ENCODE measurements around the gene SLC35A4.

Gene SLC35A4

GRCh38 chr5:140565024-140565779, 574 bp downstream of the SLC35A4 start:
- no peak for TF ChIP-seq CTCF (IDR thresholded peaks at IDR 0.05; ENCODE audit: control extremely low read depth, extremely low read depth, low read depth, missing control alignments)
- POLR2A ChIA-PET, result interaction anchor here (1.4 to 3.3 kb wide), 2 partner anchors 17 to 82 kb away, joined by 7 to 18 read pairs; partner anchors contain the start of genes EIF4EBP3, IK and NDUFA2
- CTCF ChIA-PET, result interaction anchor here (0.6 to 5.9 kb wide), 4 partner anchors 12 to 202 kb away, joined by 3 to 25 read pairs (median 4); no protein-coding TSS in a partner anchor
- no peak for DNase-seq (ENCODE audit: extremely low spot score)

- DNase-seq (ENCODE audit: extremely low spot score), result no peak
- CTCF ChIA-PET, result interaction anchor here (0.6 to 5.9 kb wide), 5 partner anchors 11 to 76 kb away, joined by 3 to 25 read pairs (median 3); no protein-coding TSS in a partner anchor
- no peak for TF ChIP-seq CTCF (IDR thresholded peaks at IDR 0.05; ENCODE audit: control extremely low read depth, extremely low read depth, low read depth, missing control alignments)
- POLR2A ChIA-PET, result interaction anchor here (1.4 to 3.3 kb wide), 2 partner anchors 18 to 82 kb away, joined by 7 to 18 read pairs; partner anchors contain the start of genes EIF4EBP3, IK and NDUFA2
These were observed 1.1 kb downstream of the SLC35A4 start for GRCh38 chr5:140565780-140566095.

GRCh38 chr5:140566665-140567064, 2.0 kb downstream of the SLC35A4 start:
- TF ChIP-seq CTCF (IDR thresholded peaks at IDR 0.05; ENCODE audit: control extremely low read depth, extremely low read depth, low read depth, missing control alignments), result no peak
- CTCF ChIA-PET, result interaction anchor here (1.0 to 5.9 kb wide), 3 partner anchors 9 to 75 kb away, joined by 3 to 25 read pairs (median 3); no protein-coding TSS in a partner anchor
- POLR2A ChIA-PET, result interaction anchor here (0.6 kb wide), 2 partner anchors 18 to 87 kb away, joined by 3 read pairs; no protein-coding TSS in a partner anchor

GRCh38 chr5:140567136-140567818, 2.6 kb downstream of the SLC35A4 start:
- TF ChIP-seq CTCF (IDR thresholded peaks at IDR 0.05; ENCODE audit: control extremely low read depth, extremely low read depth, low read depth, missing control alignments), result no peak
- DNase-seq (ENCODE audit: extremely low spot score), result no peak
- POLR2A ChIA-PET, result interaction anchor here (0.6 kb wide), 2 partner anchors 19 to 86 kb away, joined by 3 read pairs; no protein-coding TSS in a partner anchor
- CTCF ChIA-PET, result interaction anchor here (1.0 to 5.9 kb wide), 3 partner anchors 9 to 65 kb away, joined by 3 to 25 read pairs (median 8); partner anchors contain the start of gene CD14

More at GRCh38 chr5:140566665-140567064, 2.0 kb downstream of the SLC35A4 start:
- DNase-seq (ENCODE audit: extremely low spot score), result no peak

GRCh38 chr5:140567871-140568270, 3.2 kb downstream of the SLC35A4 start:
- no peak for DNase-seq (ENCODE audit: extremely low spot score)
- ChIA-PET CTCF (interaction anchor here (2.5 to 5.9 kb wide), 2 partner anchors 9 to 64 kb away, joined by 8 to 25 read pairs; partner anchors contain the start of gene CD14), POLR2A (no interaction called here)
- TF ChIP-seq CTCF (IDR thresholded peaks at IDR 0.05; ENCODE audit: control extremely low read depth, extremely low read depth, low read depth, missing control alignments), result no peak

- ChIA-PET CTCF (interaction anchor here (1.4 to 5.9 kb wide), 5 partner anchors 8 to 74 kb away, joined by 4 to 25 read pairs (median 6); partner anchors contain the start of genes CD14 and TMCO6), POLR2A (no interaction called here)
- no peak for TF ChIP-seq CTCF (IDR thresholded peaks at IDR 0.05; ENCODE audit: control extremely low read depth, extremely low read depth, low read depth, missing control alignments)
- no peak for DNase-seq (ENCODE audit: extremely low spot score)
These were observed 3.9 kb downstream of the SLC35A4 start for GRCh38 chr5:140568443-140569063.

All from GM10248 (cell line).